Stimulated activated CD4-positive, alpha-beta T cell treated with anti-CD3 and anti-CD28 coated beads, Interleukin-1b, Interleukin-23, amount 100 ng/mL, for 24 hours (primary cell): ENCODE results near the gene CAMTA1.

Experiments used
- DNase-seq, 4 experiments: peaks; one replicate each; pipeline ENCODE4 v3.0.0-alpha.2; 2020; ENCODE audit warnings: low read depth in 4 of 4, low spot score in 1 of 4

Gene CAMTA1

DNA sequence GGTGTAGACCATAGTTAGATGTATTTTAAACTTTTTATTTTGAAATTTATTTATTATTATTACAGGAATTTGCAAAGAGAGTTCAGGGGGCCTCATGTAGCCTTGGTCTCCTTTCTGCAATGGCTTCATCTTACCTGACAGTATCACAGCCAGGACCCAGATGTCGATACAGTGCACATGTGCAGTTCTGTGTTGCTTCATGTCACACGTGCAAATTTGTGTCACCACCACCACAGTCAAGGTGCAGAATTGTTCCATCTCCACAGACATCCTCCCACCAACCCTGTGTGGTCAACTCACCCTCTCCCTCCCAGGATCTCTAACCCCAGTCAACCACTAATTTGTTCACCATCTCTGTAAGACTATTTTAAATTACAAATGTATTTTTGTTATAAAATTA lies 184.5 kb downstream of the CAMTA1 start:
- DNase-seq, result no peak

DNA sequence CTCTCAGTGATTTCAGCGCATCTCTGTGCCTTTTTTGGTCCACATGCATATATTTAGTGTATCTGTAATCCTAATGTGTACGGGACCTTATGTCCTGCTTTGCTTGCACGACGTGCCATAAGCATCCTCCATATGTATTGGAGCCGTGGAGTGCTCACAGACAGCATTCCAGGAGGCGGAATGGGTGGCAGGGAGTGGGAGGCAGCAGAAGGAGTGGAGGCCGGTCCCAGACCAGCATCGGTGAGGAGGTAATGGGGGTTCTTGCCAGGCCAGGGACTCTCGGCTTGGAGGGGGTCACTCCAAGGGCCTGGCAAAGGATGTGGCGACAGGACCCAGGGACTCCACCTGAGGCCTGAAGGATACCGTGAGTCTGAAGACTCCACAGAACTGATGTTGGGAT lies 185.0 kb downstream of the CAMTA1 start:
- no peak for DNase-seq

DNA sequence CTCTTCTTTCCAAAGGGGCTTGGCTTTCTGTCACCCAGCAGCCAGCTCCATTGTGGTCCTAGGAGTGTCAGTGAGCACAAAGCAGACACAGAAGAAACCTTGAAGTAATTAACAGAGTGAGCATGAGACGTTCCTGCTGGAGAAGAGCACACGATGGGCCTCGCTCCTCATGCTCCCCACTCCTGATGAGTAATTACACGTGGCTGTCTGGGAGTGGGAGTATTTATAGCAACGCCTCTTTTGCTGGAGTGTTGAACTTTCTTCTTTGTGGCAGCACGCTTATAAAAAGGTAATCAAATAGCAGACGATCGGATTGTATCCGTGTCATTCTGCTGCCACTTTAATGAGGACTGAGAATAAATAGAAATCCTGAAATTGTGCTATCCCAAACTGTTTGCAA lies 185.8 kb downstream of the CAMTA1 start:
- no peak for DNase-seq

DNA sequence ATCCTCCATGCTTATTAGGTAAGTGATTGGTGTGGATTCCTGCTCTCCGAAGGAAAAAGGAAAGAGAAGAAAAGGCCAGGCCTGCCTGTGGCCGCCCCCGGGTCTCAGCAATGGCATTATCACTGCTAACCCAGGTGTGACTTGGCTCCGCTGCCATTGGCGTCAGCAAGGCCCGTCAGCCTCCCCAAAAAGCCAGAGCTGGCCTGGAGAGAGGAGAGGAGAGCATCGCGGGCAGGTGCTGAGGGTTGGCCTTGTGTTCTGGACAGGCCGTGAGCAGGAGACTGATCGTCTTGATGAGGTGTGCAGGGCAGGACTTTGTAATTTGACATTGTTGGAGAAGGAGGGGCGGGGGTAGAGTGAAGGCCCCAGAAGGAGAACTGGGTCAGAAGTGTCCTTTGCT lies 186.4 kb downstream of the CAMTA1 start:
- no peak for DNase-seq

DNA sequence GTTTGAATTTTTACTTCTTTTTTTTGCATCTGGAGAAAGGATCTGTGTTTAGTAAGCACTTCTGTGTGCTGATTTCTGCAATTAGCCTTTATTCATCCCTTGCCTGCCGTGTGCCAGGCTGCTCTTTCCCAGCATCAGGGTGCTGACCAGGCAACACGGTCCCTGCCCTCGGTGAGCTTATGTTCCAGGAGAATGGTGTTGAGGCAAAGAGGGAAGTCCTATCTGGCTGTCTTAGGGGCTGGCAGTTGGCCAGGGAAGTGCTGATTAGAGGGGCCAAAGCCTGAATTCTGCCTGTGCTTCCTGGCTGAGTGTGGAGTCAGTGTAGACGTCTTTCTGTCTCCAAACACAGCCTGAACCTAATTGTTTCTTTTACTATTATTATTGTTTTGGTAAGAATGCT lies 187.1 kb downstream of the CAMTA1 start:
- DNase-seq, result no peak

DNA sequence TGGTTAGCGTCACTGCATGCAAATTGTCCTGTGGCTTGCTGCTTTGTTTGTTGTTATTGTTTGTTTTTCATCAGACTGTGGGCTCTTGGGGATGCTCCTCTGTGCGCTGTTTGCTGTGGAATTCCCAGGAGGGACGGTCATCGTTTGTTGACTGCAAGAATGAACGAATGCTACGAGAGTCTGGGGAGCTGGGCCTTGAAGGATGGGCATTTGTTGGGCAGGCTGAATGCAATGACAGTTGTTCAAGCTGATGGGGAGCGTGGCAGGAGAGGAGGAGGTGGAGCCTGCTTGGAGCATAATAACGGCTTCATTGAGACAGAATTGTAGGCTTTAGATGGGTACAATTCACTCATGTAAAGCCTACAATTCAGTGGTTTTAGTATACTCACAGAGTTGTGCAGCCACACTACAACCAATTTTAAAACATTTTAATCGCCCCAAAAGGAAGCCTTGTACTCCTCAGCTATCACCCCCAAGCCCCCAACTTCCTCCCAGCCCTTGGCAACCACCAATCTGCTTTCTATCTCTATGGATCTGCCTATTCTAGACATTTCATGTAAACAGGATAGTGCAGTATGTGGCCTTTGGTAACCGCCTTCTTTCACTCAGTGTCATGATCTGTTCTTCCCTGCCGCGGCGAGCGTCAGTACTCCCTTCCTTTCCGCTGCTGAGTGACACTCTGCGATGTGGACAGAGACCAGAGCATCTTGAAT lies 190.2 kb downstream of the CAMTA1 start:
- DNase-seq, result no peak

DNA sequence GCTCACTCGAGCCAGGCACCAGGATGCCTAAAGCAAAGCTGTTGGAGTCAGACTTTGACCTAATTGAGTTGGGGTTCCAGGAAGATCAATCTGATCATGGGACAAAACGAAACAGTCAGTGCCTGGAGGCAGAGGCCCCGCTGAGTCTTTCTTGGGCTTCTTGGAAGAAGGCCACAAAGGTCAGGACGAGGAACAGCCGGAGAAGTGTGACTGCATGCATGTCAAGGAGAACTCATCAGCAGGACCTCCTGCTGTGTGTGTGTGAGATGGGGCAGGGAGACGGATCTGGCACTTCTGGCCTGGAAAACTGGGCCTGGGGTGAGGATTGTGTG lies 190.8 kb downstream of the CAMTA1 start:
- DNase-seq, result no peak

DNA sequence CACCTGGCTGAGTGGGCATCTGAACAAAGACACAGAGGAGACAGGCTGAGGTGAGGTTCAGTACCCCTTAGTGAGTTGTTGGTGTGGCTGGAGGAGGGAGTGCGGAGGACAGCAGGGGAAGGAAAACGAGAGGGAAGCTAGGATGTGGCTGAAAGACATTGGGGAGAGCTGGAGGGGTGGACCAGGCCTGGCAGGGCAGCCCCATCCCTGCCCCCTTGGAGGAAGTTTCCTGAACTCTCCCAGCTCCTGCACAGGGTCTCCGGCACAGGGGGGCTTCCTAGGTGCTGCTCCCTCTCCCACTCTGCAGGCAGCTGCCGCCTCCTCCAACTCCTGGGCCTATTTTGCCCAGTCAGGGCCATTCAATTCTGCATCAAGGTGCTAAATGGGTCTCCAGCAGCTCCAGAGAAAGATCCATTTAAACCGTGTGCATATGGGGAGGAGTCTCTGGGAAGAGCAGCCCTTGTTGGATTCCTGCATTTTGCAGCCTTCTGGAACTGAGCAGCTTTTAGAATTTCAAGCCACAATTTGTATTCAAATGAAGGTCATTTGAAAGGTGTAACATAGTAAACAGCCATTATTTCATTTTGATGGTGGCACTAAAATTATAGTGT lies 193.9 kb downstream of the CAMTA1 start:
- DNase-seq, result no peak

DNA sequence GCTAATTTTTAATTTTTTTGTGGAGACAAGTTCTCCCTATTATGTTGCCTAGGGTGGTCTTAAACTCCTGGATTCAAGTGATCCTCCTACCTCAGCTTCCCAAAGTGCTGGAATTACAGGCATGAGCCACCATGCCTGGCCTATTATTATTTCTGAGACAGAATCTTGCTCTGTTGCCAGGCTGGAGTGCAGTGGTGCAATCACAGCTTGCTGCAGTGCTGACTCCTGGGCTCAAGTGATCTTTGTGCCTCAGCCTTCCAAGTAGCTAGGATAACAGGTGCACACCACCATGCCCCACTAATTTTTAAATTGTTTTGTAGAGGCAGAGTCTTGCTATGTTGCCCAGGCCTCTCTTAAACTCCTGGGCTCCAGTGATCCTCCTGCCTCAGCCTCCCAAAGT lies 196.3 kb downstream of the CAMTA1 start:
- no peak for DNase-seq

DNA sequence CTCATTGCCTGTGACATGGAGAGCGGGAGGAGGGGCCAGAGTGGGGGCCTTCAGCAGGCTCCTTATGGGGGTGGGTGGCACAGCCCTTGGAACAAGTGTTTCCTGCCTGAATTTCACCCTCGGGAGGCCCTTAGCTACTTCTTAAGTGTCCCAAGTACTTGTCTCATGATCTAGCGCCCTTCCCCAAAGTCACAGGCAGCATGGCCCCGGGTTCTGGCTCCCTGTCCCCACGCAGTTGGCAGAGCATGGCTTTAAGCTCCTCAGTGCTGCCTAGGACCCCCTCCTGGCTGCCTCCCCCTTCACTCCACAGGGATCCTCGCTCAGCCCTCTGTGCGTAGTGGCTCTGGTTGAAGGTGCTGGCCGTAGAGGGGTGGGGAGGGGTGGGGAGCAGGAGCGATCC lies 197.2 kb downstream of the CAMTA1 start:
- DNase-seq, result no peak

DNA sequence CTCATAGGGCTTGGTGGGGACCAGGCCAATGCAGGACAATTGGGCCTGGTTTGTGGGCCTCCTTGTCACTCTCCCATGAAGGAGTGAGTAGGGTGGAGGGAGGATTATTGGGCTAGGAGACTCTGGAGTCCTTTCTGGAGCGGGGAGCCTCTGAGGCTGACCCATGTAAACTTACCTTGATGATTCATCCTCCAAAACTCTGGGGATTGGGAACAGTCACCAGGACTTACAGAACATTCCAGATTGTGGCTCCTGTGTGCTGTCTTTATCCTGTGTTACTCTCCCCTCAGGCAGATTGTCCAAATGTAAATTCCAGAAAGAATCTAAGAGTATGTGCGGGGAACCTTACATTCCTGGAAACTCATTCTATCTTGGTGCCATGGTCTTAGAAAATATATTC lies 197.6 kb downstream of the CAMTA1 start:
- no peak for DNase-seq

DNA sequence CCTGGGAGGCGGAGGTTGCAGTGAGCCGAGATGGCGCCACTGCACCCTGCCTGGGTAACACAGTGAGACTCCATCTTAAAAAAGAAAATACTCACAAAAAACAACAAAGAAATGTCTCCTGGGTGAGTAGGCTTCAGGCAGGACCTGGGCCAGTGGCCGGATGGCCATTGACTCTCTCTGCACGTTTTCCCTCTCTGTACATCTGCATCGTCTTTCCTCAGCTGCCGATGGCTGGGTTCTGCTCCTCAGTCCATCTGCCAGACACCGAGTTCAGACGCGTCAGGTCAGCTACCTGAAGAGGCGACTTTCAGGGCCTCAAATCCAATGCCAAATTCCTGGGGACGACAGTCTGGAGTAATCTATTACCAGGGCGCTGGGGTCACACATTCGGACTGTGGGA lies 199.3 kb downstream of the CAMTA1 start:
- DNase-seq, result no peak

DNA sequence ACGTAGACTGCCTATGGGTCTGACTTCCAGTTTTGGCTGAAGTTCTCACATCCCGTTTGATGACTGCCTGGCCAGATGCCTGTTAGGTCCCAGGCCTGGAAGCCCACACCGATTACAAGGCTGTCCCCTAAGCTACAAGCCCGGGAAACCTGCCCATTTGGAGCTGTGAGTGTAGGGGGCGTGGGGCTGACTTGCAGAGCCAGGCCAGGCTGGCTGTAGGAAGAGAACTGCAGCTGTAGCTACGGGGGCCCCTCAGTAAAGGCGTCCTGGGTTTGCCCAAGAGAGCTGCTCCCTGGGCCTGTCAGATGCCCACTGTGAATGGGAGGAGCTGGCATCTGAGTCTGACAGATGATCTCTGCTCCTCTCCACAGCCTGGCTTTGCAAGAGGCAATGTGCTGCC lies 199.7 kb downstream of the CAMTA1 start:
- DNase-seq, result no peak

DNA sequence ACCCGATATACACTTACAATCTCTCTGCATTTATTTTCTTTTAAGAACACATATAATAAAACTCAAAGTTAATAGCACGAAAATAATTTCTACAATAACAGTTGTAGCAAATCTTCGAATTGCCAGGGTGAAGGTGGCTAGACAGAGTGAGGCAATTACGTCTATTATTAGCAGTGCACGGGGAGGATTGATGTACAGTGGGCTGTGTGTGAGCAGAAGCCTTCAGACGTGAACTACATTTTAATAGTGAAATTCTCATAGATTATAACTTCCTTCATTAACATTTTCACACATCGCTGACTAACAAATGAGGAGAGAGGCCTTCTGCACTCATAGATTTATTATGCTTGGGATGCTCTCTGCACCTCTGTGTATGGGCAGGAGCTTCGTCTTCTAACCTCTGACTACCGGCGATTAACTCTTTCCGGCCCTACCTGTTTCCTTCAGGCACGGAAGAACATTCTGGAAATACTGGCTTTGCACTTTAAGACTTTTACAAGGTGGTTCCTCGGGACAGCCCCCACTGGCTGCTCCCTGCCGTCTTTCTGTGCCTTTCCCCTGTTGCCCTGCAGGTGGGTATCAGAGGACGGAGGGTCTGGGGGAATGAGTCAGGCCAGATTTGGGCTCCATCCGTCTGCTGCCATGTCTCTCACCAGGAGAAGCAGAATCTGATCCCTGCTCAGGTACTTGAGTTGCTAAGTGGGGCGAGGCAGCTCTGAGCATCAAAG lies 200.5 kb downstream of the CAMTA1 start:
- no peak for DNase-seq

DNA sequence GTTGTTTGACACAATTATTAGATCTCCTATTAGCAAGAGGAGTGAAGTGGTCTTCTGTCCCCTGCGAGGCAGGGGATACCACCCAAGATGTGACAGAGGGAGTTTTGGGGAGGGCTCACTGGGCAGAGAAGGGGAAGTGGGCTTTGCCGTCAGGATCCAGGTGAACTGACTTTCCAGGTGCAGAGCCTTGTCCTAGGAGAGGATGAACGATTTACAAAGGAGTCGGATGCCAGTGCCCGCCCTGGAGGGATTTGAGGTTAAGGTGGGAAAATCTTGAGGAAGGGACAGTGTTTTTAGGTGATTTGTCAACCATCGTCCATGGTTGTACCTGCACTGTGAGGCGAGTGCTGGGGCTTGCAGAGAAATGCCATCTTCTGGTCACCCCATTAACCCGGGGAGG lies 201.0 kb downstream of the CAMTA1 start:
- DNase-seq, result no peak

DNA sequence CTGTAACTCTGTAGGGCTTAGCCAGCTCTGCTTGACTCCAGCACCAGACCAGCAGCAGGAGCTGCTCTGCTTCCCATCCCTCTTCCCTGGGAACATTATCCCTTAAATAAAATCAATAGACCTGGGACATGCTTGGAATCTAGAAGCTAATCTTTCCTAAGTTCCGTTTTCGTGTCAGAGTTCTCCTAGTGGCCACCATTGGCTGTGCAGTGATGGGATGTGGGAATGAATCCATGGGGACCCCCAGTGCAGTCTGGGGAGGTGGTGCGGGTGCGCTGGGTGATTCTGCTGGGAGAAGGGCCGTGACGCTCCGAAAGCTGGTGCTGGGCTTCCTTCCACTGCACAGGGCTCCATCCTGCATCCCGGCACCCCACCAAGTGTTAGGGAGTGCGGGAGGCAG lies 202.7 kb downstream of the CAMTA1 start:
- DNase-seq, result no peak

DNA sequence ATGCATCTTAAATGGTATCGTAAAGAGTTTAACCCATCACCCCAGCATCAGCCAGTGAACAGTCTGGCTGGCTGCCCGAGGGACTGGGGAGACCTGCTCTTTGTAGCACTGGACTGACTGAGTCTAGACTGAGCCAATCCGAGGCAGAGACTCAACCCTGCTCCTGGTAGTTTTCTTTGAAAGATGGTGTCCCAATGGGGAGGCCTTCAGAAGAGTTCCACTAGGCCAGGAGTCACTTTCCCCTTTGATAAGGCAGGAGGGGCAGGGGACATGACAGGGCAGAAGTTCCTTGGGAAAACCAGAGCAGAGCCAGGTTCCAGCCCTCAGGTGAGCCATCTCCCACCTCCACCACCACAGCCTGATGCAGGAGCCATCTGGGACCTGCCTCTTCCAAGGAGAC lies 203.5 kb downstream of the CAMTA1 start:
- DNase-seq, result no peak

DNA sequence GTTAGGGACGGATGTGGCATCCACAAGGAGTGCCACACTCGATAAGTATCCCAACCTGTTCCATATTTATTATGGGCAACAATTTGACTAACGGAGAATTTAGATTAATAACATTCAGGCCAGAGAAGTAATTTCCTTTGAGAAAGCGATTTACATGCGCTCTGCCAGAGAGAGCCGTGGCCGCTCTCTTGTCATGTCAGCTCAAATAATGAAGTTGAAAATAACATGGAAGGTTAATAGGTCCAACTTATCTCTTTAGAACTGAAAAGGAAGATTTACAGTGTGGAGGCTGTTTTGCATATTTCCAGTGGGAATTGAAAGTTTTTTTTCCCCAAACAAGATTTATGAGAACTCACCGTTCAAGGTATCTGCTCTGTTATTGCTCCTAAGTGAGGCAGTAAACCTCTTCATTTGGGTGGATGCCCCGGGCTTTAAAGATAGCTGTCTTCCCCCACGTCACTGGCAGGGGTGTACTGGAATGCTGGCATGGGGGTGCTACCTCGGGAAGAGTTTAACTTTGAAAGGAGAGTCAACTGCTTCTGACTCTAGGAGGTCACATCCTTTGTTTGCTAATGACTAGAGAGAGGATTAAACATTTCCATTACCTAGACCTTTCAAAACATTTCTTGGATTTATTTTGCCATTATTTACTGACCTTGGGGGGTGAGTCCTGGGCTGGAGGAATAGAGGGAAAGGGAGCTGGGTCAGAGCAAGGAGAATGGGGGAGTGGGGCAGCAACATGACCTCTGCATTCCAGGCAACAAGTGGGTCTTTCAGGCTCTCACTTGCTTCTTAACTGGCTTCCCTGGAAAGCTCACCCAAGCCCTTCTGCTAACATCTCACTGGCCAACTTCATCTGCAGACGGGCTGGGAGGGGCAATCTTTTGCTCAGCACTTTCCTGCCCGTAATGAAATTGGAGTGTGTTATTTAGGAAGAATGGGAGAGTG lies 204.2 kb downstream of the CAMTA1 start:
- DNase-seq, result no peak

DNA sequence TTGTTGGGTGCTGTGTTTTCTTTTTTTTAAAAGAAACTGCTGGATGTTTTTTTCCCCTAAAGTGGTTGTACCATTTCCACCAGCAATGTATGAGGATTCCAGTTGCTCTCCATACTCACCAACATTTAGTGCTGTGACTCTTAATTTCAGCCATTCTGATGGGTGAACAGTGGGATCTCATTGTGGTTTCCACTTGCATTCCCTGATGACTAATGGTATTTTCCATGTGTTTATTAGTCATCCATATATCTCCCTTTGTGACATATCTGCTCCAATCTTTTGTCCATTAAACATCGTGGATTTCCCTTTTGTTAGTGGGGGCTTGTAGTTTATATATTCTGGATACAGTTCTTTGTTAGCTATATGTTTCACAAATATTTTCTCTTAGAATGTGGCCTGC lies 206.0 kb downstream of the CAMTA1 start:
- DNase-seq, result no peak

DNA sequence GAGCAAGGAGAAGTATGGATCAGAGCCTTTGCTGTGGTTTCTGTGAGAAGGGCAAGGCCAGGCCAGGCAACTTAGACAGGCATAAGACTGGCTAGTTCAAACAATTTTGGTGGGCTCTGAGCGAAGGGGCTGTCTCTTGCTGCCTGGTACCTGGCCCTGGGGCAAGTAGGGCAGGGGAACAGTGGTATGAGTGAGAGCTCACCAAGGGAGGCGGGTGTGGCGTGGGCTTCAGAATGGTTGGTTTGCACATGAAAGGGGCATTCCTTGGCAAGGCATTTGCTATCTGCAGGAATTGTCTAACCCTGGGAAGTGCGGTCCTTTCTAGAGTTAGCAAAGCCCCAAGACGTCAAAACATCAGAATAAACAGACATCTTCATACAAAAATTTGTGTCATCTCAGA lies 210.5 kb downstream of the CAMTA1 start:
- DNase-seq, result no peak

DNA sequence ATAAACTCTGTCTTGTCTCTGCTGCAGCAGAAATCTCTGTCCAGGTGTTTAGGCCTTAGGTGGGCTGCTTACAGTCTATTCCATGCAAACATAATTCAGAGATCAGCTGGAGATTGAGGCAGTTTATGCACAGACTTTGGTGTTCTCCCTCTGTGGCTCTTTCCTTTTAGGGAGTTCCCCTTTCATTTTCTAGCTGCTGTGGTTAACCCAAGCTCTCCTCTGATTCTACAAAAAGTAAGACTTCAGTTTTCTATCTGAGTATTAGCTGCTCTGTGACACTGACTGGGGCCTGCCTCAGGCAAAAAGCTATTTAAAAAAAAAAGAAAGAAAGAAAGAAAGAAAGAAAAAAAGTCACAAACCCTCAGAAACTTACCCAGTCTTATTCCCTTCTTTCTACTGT lies 211.1 kb downstream of the CAMTA1 start:
- peak in 1 of 4 experiments; percentile 1 for DNase-seq

DNA sequence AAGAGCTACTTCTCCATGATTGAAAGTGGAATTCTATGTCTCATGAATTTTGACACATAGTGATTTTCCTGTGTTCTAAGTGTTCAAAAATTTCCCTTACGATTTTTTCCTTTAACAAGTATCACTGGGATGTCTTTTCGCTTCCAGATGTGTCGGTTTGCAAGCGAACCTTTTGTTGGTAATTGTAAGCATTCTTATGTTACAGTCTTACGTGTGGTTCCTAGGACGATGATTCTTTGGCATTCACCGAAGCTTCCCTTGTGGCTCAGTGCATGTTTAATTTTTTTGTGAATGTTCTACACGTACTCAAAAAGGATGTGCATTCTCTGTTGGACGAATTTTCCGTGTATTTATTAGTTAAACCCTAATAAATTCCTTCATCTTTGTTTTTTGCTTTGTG lies 211.6 kb downstream of the CAMTA1 start:
- no peak for DNase-seq
